IPS-18c (cell line): ENCODE results near the gene PRRT1B.

ENCODE experiments used
- H3K4me3 ChIP-seq: 2 replicates; pipeline ENCODE4 v1.7.0; 2013; ENCODE audit warnings: low read depth, mild to moderate bottlenecking, low read length, moderate library complexity; ENCODE audit not compliant: insufficient read depth
- H3K9me3 ChIP-seq: one replicate; pipeline ENCODE4 v1.6.1; 2013; ENCODE audit warnings: mild to moderate bottlenecking, low read length, moderate library complexity; ENCODE audit not compliant: control insufficient read depth, insufficient read depth

PRRT1B gene

DNA sequence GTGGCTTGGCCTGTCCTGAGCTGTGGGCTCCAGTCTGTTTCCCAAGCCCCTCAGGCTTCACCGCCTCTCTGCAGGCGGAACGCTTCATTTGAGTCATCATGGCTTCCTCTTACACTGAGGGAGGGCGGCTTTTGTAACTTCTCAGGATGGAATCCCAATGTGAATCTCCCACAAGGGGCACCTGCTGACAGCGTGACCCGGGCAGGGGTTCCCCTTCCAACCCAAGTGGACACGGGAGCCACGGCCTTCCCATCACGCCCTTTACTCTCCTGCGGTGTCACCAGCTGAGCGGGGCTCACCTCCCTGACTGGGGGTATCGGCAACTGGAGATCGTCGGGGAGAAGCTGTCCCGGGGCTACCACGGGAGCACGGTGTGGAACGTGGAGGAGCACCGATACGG is 26.8 kb upstream of the PRRT1B start:
- Histone ChIP-seq H3K9me3 (no peaks in the 10 kb centered on the region), H3K4me3 (no peak overlapping the region)

DNA sequence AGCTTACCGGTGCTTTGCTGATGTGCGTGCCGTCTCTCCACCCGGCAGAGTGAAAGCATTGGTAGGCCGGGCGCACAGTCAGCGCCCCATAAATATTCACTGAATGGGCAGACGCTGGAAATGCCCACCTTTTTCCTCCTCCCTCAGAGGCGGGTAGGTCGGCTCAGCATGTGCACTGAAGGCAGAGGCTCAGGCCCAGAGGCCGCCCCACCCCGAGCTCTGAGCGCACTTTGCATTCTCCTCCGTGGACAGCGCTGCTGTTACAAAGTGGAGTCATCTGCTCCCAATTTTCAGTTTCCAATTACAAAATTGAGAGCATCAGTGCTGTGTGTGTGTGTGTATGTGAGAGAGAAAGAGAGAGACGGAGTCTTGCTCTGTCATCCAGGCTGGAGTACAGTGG is 24.8 kb upstream of the PRRT1B start:
- H3K9me3 ChIP-seq: no peaks in the 10 kb centered on the region

DNA sequence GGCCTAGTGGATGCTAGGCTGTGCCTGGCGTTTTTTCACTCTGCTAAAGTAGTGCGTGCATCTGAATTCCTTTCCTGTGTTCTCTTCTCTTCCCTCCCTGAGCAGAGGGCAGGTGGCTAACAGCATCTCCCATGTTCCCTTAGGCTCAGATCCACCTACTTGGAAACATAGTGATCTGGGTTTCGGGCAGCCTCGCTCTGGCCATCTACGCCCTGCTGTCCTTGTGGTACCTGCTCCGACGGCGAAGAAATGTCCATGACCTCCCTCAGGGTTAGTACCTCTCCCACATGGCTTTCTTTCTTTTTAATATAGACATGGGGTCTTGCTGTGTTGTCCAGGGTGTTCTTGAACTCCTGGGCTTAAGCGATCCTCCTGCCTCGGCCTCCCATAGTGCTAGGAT is 24.1 kb upstream of the PRRT1B start:
- no peaks in the 10 kb centered on the region for H3K9me3 ChIP-seq
- H3K4me3 ChIP-seq: no peak overlapping the region

More for the DNA sequence above, 24.8 kb upstream of the PRRT1B start:
- H3K4me3 ChIP-seq: no peak overlapping the region

DNA sequence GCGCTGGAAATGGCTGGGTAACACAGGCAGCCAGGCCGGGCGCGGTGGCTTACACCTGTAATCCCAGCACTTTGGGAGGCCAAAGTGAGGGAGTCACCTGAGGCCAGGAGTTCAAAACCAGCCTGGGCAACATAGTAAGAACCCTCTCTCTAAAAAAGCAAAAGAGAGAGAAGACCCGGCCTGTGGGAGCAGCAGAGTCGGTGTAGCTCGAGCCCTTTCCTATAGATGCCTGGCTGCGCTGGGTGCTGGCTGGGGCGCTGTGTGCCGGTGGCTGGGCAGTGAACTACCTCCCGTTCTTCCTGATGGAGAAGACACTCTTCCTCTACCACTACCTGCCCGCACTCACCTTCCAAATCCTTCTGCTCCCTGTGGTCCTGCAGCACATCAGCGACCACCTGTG is 23.5 kb upstream of the PRRT1B start:
- H3K9me3 ChIP-seq: no peaks in the 10 kb centered on the region
- H3K4me3 ChIP-seq: no peak overlapping the region

DNA sequence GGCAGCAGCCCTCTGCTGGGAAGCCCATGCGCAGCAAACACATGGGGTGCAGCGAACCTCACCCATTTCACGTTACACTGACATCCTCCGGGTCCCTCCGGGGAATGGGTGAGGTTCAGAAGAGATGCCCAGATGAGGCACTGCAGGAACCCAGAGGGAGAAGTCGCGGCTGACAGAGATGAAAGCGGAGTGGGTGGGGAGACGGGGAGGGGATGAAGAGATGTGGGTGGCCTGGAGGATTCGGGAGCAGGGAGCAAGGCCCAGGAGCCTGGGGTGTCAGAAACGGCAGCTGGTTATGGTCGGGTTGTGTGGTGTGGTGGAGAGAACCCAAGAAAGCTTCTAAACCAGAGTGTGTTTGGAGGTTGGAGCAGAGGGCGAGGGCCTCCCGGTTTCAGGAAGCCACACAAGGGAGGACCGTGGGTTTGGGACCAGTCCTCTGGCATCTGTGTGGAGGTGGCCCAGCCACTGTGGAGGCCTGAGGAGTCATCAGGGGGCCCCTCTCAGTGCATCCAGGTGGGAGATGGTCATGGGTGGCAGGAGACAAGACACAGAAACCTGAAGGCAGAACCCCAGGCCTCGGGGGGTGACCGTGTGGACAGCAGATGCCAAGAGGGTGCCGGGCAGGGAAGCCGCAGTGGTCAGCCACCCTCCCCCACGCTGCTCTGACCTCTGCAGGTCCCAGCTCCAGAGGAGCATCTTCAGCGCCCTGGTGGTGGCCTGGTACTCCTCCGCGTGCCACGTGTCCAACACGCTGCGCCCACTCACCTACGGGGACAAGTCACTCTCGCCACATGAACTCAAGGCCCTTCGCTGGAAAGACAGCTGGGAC is 22.9 kb upstream of the PRRT1B start:
- no peaks in the 10 kb centered on the region for H3K9me3 ChIP-seq

DNA sequence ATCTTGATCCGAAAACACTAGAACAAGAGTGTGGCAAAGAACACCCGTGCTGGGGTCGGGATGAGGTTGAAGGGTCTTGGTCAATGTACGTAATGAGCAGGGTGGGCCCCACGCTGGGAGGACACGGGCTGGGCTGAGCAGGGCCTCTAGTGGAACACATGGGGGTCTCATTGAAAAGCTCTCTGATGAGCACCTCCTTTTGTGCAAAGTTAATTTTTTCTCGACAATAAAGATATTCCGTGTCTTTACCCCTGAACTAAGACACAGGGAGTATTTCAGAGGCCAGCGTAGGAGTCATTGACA is 22.3 kb upstream of the PRRT1B start:
- H3K4me3 ChIP-seq: no peak overlapping the region
- no peaks in the 10 kb centered on the region for H3K9me3 ChIP-seq

More for the DNA sequence above, 22.9 kb upstream of the PRRT1B start:
- no peak overlapping the region for H3K4me3 ChIP-seq

DNA sequence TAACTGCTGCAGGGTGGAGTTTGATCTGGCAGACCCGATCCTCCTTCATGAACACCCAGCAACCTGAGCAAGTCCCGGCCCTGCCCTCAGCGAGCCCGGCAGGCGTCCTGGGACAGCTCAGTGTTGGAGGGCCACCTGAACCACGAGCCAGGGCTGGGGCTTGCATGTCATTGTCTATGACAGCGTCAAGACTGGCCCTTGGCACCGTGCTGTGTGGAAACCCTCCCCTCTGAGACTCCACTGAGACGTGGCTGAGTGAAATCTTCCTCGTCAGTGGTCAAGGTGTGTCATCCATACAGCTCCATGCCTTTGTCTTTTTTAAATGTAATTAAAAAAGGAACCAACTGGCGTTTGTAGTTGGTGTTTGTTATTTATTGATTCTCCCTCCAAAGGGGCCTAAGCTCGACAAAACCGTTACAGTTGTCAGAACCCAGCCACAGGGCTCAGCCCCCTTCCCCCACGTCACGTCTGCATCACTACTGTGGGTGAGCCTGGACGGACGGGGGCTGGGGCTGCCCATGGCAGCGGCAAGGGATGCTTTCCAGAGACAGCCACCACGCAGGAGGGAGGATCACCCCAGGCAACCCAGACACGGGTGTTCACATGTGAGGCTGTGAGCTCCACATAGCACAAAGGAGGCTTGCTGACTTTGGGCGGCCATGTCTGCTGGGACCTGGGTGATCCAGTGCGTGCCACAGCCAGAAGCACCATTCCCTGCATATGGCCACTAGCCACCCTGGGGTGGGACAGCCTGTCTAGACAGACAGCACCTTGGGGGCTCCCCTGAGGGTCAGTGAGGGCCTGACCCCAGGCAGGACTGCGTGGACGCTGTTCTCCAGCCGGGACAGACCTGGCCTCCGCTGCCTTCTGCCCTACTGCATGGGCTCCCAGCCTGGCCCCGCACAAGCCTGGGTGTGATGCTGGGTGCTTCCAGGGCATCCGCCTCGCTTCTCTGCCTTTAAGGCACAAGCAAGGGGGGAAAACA is 21.6 kb upstream of the PRRT1B start:
- no peaks in the 10 kb centered on the region for H3K9me3 ChIP-seq

DNA sequence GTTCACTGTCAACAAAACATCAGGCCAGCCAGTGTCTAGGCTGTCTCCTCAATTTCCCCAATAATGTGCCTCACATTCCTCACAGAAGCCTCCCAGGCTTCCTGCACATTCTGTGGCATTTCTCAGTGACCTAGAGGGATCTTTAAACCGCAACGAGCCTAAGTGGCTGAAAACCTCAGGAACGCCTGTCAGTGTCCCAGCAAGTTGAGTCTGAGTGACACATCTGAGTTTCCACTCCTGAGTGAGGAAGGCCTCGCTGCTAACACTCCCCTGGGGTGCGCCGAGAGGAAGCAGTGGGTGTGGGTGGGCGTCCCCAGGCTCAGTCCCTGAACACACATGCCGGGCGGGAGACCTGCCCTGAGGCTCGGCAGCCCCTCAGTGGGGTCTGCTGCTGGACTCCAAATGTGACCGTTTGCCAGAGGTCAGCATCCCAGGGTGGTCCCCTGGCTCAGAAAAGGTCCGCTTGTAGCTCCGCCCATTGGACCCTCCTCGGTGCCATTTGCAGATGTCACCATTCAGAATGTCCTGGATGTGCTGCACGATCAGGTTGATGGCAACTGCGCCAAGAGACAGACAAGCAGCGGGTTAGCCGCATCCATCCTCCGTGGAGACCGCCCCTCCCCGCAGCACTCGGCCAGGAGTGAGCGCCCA is 20.5 kb upstream of the PRRT1B start:
- Histone ChIP-seq H3K4me3 (no peak overlapping the region), H3K9me3 (no peaks in the 10 kb centered on the region)

More for the DNA sequence above, 21.6 kb upstream of the PRRT1B start:
- no peak overlapping the region for H3K4me3 ChIP-seq

DNA sequence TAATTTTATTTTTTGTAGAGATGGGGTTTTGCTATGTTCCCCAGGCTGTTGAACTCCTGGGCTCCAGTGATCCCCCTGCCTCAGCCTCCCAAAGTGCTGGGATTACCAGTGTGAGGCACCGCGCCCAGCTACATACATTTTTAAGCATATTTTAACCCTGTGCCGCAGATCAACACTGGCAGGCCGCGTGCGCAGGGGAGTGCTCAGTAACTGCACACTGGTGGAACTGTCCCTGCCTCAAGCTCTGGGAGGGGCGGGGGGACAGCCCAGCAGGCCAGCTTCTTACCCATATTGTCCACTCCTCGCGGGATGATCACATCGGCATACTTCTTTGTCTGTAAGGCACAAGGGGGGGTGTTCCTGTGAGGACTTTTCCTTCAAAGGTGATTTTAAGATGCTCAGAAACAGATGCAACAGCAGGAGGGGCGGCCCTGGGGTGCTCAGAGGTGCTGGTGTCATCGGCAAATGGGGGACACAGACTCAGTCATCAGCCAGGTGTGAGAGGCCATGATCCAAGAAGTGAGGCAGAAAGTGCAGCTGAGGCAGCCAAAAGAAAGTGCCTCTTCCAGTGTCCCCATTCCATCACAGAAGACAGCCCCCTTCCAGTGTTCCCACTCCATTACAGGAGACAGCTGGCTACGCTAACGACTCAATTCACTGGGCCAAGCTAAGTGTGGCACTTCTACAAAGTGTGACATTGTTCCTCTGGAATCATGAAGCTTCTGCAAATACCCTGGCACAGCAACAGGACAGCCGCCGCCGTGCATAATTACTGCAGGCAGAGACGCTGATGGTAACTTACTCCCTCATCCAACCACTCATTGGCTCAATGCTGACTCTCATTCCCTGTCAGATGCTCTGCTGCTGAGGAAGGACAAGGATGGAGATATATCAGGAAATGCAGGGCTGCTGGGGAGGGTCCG is 19.4 kb upstream of the PRRT1B start:
- no peaks in the 10 kb centered on the region for H3K9me3 ChIP-seq
- H3K4me3 ChIP-seq: no peak overlapping the region

DNA sequence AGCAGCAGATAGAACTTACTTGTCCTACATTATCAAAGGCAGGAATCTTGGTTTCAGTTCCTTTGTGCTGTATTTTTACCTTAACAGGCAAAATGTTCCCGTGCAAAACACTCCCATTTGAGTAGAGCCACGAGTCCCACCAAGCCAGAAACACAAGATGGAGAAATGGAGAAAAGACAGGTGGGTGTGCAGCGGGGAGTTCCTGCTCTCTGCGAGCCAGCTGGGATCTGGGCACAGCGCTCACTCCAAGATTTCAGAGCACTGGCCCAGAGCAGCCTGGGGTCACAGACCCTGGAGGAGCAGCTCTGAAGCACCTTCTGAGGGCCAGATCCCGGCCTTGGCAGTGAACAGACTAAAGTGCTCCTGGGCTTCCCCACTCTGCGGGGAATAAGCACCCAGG is 17.1 kb upstream of the PRRT1B start:
- H3K4me3 ChIP-seq: no peak overlapping the region
- H3K9me3 ChIP-seq: no peaks in the 10 kb centered on the region

DNA sequence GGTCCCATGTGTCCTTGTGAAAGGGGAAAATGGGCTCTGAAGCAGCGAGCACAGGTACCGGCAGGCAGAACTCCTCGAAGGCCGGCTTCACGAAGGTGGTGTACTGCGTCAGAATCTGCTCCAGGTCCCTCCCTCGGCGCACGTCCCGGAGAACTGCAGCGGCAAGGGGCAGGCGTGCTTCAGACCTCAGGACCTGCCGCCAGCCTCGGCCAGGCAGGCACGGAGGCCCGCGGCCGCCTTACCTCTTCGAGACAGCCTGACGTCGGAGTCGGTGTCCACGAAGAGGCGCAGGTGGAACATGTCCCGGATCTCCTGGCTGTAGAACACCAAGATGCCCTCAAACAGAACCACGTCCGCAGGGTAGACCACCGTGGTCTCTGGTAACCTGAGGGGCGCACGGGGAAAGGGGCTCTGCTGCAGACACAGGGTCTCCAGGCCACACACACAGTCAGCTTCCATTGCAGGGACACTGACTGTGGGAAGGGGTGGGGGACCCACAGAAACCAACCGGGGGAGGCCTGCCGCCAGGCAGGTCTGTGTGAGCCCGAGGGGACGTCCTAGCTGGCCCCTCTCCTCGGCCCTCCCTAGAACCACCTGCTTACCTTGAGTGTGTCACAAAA is 16.3 kb upstream of the PRRT1B start:
- Histone ChIP-seq H3K9me3 (no peaks in the 10 kb centered on the region), H3K4me3 (no peak overlapping the region)

DNA sequence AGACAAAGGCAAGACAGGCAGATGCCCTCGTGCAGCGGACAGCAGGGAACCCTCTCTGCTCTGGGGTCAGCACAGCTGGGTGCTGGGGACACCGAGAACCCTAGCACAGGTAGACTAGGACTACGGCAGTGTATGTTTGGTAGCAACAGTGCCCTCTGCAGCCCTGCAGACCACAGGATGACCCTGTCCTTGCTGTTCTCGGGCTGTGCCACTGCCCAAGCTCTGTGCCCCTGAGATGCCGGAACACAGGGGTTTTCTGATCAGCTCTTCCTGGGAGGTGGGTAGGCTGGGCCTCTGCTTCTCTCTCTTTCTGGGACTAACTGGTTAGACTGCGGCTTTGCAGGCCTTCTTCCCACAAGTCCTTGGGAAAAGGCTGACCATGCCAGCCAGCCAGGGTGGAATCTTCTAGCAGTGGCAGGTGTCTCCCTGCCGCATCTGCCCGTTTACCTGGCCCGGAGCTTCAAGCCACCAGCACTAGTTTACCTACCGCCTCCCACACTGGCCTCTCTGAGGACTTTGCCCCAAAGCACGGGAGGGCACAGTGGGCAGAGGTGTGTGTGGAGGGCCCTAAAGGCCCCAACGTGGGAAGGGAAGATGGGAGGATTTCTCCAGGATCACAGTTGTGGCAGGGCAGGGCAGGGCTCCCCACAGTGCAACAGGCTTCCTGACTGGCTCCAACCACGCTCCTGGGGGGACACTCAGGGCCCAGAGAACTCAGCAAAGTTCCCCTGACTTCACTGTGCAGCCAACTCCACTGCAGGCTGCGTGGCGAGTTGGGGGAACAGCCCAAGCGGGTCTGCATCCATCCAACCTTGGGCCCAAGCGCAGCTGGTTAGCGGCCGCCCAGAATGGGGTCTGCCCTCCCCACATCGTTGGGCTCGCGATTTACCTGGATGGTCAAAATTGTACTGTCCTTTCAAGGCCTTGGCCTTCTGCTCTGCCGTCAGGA is 15.5 kb upstream of the PRRT1B start:
- no peaks in the 10 kb centered on the region for H3K9me3 ChIP-seq
- H3K4me3 ChIP-seq: peak overlapping the region; percentile 81

DNA sequence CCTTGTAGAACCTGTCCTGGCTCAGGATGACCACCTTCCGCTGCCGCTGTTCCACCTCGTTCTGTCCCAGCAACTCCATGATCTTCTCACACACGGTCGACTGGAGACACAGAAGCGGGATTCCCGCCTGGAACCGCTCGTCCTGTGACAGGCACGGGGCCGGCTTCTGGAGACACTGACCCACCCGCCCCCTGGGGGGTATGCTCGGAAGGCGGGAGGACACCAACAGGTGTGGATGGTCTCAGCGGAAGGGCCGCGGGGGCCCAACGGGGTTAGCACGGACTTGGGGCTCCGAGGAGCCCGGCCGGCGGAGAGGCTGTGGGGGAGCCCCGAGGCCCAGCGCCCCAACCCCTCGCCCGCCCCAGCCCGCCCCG is 14.8 kb upstream of the PRRT1B start:
- Histone ChIP-seq H3K4me3 (peak overlapping the region; percentile 81), H3K9me3 (no peaks in the 10 kb centered on the region)

DNA sequence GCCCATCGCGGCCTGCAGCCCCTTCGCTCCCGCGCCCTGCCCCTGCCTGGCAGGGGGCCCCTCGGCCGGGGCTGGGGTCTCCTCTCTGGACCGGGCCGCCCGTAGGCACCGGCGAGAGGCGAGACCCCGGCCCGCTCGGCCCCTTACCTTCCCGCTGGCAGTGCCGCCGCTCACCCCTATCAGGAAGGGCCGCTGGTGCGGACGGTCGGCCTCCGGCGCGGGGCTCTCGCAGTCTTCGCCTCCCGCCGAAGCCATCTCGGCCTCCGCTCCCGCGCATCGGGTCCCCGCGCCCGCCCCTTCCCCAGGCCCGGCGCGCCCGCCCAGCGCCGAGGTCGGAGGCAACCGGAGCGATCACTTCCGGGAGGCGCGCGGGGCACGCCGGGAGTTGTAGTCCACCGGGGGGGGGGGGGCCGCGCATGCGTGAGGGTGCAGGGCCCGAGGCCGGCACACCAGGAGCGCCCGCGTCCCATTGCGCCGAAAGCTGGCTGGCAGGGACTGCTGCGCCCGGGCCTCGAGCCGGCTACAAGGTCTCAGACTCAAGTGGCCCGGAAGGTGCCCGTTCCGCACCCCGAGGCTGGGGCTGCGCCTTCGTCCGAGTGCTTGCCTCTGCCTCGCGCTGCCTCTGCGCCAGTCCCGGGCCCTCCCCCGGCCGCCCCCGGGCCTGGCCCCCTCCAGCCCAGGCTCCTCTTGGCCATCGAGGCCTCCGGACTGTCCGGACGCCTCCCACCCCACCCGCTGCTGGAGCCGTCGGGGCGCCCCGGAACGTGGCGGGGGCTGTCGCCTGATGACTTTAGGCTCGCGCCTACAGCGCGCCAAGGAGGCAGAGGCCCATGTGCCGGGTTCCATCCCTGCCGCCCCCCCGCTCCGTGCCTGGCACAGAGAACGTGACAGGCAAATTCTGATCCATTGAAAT is 14.1 kb upstream of the PRRT1B start, which contains the start of gene UCK1:
TSS of gene UCK1 (minus strand) at position 344 of the 913 bp plus-strand sequence. CDS start at position 255, 89 bp downstream.
- no peaks in the 10 kb centered on the region for H3K9me3 ChIP-seq

More for the DNA sequence above, 14.1 kb upstream of the PRRT1B start, which contains the start of gene UCK1:
- peak within 1 kb of the TSS; percentile 81 for H3K4me3 ChIP-seq
